Measurements from ENCODE around the gene ZSCAN9.

DNA sequence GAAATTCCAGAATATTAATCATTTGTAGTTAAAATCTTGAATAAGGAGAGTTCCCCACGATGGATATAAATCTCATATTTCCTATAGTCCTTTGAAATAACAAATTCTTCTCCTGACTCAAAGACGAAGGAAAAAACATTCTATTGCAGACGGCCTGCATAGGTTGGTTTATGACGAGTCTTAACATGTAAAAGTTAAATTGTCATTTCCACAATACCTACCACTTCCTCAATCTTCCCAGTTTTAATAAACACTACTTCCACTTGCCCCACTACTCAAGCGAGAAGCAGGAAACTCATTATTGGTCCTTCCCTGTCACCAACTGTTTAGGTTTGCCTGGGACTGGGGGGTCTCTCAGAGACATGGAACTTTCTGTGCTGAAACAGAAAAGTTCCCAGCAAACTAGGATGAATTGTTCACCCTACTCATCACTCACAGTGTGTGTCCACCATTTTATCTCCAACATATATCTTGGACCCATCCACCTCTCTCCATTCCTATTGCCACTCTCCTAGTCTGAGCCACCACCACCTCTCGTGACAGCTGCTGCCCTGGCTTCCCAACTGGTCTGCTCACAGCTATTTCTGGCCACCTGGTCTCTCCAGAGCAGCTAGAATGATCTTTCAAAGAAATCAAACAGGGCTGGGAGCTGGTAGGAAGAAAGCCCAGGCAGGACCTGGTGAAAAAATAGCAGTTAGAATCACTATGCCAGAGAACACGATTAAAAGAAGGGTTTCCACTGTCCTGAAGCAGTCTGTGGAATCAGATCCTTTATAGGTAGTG is 15.1 kb upstream of the ZSCAN9 start:
- TF ChIP-seq, protein P1, sequence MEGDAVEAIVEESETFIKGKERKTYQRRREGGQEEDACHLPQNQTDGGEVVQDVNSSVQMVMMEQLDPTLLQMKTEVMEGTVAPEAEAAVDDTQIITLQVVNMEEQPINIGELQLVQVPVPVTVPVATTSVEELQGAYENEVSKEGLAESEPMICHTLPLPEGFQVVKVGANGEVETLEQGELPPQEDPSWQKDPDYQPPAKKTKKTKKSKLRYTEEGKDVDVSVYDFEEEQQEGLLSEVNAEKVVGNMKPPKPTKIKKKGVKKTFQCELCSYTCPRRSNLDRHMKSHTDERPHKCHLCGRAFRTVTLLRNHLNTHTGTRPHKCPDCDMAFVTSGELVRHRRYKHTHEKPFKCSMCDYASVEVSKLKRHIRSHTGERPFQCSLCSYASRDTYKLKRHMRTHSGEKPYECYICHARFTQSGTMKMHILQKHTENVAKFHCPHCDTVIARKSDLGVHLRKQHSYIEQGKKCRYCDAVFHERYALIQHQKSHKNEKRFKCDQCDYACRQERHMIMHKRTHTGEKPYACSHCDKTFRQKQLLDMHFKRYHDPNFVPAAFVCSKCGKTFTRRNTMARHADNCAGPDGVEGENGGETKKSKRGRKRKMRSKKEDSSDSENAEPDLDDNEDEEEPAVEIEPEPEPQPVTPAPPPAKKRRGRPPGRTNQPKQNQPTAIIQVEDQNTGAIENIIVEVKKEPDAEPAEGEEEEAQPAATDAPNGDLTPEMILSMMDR (IDR thresholded peaks at IDR 0.05; ENCODE audit: borderline replicate concordance, extremely low read depth, low read length, poor library complexity, severe bottlenecking), result no peak
- TF ChIP-seq EZH2 (IDR thresholded peaks at IDR 0.05; ENCODE audit: borderline replicate concordance, low read depth, low read length, severe bottlenecking), result no peak

All from DND-41 (cell line).